Neuron (in vitro differentiated cells): ENCODE measurements around the gene CCL22.

Source experiments
- H2AFZ ChIP-seq: one replicate; pipeline ENCODE4 v1.6.1; 2013; ENCODE audit warnings: low read depth, mild to moderate bottlenecking, inconsistent platforms, low read length, moderate library complexity
- H3K27me3 ChIP-seq: one replicate; pipeline ENCODE4 v1.6.1; 2013; ENCODE audit warnings: low read length; ENCODE audit not compliant: insufficient read depth
- H3K36me3 ChIP-seq: one replicate; pipeline ENCODE4 v1.6.1; 2013; ENCODE audit warnings: low read length; ENCODE audit not compliant: insufficient read depth
- H3K4me1 ChIP-seq: one replicate; pipeline ENCODE4 v1.6.1; 2013; ENCODE audit warnings: low read length; ENCODE audit not compliant: insufficient read depth
- H3K4me3 ChIP-seq: 2 replicates; pipeline ENCODE4 v1.5.1; 2013; ENCODE audit warnings: mild to moderate bottlenecking, low read length, moderate library complexity
- H3K9me3 ChIP-seq: one replicate; pipeline ENCODE4 v1.6.1; 2013; ENCODE audit warnings: low read length

Gene CCL22

DNA sequence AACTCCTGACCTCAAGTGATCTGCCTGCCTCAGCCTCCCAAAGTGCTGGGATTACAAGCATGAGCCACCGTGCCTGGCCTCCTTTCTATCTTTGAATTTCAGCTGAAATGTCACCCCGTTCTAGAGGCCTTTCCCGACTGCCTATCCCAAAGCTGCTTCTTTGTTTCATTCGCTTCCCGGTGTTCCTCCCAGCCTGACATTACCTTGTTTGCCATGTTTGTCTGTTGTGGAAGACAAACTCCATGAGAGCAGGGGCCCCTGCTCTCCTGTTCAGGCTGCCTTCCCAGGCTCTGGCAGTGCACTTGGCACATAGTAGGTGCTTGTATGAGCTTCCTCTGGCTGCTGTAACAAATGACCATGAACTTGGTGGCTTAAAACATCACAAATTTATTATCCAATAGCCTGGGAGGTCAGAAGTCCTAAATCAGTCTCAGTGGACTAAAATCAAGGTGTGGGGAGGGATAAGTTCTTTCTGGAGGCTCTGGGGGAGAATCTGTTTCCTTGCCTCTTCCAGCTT is 2.6 kb upstream of the CCL22 start:
- no peak overlapping the region for H2AFZ ChIP-seq
- no peak overlapping the region for H3K4me3 ChIP-seq

DNA sequence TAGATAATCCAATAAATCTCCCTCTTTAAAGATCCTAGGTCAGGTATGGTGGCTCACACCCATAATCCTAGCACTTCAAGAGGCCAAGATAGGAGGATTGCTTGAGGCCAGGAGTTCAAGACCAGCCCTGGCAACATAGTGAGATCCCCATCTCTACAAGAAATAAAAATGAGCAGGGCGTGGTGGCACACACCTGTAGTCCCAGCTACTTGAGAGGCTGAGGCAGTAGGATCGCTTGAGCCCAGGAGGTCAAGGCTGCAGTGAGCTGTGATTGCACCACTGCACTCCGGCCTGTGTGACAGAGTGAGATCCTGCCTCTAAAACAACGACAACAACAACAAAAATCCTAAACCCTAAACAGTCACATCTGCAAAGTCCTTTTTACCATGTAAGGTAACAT is 2.0 kb upstream of the CCL22 start:
- no peaks in the 10 kb centered on the region for H3K36me3 ChIP-seq
- no peak overlapping the region for H3K4me3 ChIP-seq
- no peaks in the 10 kb centered on the region for H3K9me3 ChIP-seq
- H2AFZ ChIP-seq, result no peak overlapping the region
- H3K4me1 ChIP-seq, result no peaks in the 10 kb centered on the region
- H3K27me3 ChIP-seq, result peaks cover 7% of the 10 kb centered on the region

More for the DNA sequence above, 2.6 kb upstream of the CCL22 start:
- no peaks in the 10 kb centered on the region for H3K4me1 ChIP-seq
- peaks cover 3% of the 10 kb centered on the region for H3K27me3 ChIP-seq
- H3K36me3 ChIP-seq, result no peaks in the 10 kb centered on the region
- H3K9me3 ChIP-seq, result no peaks in the 10 kb centered on the region

DNA sequence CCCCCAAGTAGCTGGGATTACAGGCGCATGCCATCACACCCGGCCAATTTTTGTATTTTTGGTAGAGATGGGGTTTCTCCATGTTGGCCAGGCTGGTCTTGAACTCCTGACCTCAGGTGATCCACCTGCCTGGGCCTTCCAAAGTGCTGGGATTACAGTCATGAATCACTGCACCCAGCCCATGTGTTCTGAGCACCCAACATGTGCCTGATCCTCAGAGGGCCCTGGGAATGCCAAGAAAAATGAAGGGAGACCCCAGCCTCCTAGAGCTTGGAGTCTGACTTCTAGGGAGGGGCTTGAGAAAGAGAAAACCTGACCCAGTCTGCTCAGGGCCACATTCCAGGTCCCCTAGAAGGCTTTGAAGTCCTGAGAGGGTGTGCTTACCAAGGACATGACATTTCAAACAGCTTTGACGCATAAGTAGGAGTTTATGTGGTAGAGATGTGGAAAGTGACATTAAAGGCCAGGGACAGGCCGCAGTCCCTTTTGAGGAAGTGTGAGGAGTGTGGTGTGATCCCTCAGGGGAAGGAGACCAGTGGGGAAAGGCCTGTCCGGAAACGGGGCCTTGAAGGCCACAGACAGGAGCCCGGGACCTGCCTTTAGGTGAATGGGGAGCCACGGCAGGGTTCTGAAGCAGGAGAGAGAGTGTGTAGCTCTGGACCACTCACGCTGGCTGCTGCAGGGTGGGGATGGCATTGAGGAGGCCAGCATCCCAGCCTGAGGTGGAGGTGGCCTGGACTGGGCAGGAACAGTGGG is 1.1 kb upstream of the CCL22 start:
- H2AFZ ChIP-seq, result no peak overlapping the region
- H3K9me3 ChIP-seq, result no peaks in the 10 kb centered on the region

DNA sequence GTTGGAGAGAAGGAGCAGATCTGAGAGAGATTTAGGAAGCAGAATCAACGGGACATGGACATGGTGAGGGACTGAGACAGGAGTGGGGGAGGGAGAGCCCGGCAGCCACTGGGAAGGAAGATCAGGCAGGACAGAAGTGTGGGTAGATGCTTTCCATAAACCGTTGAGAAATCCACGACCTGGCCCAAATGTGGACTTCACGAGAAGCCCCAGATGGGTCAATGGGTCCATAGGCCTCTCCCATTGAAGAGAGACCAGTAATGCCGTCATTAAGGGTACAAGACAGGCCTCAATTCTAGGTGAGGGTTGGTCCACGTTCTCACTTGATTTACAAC is 530 bp upstream of the CCL22 start:
- peaks cover 10% of the 10 kb centered on the region for H3K27me3 ChIP-seq

More for the DNA sequence above, 1.1 kb upstream of the CCL22 start:
- H3K4me3 ChIP-seq, result no peak overlapping the region
- H3K4me1 ChIP-seq, result no peaks in the 10 kb centered on the region
- no peaks in the 10 kb centered on the region for H3K36me3 ChIP-seq
- peaks cover 7% of the 10 kb centered on the region for H3K27me3 ChIP-seq

DNA sequence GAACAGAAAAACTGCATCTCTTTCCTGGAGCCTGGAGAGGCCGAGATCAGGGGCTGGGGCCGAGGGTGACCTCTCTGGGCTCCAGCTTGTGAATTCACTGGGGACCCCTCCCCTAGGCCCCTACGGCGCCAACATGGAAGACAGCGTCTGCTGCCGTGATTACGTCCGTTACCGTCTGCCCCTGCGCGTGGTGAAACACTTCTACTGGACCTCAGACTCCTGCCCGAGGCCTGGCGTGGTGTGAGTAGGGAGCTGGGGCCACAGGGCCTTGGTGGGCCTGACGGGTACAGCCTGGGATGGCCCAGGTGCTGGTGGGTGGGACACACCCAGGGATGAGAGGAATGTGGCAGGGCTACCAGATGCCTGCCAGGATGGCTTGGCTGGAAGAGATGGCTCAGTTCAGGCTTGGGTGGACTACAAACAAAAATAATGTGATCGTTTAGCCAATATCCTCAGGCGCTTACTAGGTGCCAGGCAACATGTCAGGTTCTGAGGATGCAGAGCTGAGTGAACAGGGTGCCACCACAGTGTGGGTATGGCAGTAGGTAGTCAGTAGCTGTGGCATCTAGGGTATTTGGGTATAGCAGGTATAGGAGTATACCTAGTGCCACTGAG is 1.8 kb downstream of the CCL22 start:
- H3K27me3 ChIP-seq, result peaks cover 20% of the 10 kb centered on the region
- H2AFZ ChIP-seq, result no peak overlapping the region
- H3K4me1 ChIP-seq, result no peaks in the 10 kb centered on the region
- no peaks in the 10 kb centered on the region for H3K36me3 ChIP-seq
- no peaks in the 10 kb centered on the region for H3K9me3 ChIP-seq
- H3K4me3 ChIP-seq, result no peak overlapping the region

More for the DNA sequence above, 530 bp upstream of the CCL22 start:
- Histone ChIP-seq H3K4me3 (no peak overlapping the region), H3K9me3 (no peaks in the 10 kb centered on the region), H2AFZ (no peak overlapping the region), H3K36me3 (no peaks in the 10 kb centered on the region), H3K4me1 (no peaks in the 10 kb centered on the region)

DNA sequence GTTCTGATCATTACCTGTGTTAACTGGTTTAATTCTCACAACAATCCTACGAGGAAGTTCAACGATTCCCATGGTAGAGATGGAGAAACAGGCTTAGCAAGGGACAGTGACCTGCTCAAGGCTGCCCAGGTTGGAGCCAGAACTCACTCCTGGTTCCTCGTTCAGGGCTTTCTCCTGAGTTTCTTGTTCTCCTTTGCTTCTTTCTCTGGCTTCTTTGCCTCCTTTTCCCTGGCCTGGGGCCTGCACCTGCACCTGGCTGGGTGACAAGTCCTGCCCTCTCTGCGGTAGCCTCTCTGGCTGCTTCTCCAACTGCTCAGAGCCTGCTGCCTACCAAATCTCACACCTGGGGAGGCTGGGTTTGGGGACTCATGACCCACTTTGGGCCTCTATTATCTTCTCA is 2.8 kb downstream of the CCL22 start:
- H3K36me3 ChIP-seq, result no peaks in the 10 kb centered on the region
- H3K9me3 ChIP-seq, result no peaks in the 10 kb centered on the region
- no peak overlapping the region for H3K4me3 ChIP-seq
- H3K27me3 ChIP-seq, result peaks cover 30% of the 10 kb centered on the region
- no peak overlapping the region for H2AFZ ChIP-seq
- no peaks in the 10 kb centered on the region for H3K4me1 ChIP-seq

DNA sequence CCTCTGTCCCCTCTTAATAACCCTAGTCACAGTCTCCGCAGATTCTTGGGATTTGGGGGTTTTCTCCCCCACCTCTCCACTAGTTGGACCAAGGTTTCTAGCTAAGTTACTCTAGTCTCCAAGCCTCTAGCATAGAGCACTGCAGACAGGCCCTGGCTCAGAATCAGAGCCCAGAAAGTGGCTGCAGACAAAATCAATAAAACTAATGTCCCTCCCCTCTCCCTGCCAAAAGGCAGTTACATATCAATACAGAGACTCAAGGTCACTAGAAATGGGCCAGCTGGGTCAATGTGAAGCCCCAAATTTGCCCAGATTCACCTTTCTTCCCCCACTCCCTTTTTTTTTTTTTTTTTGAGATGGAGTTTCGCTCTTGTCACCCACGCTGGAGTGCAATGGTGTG is 5.6 kb downstream of the CCL22 start:
- H3K27me3 ChIP-seq, result peaks cover 36% of the 10 kb centered on the region
- H2AFZ ChIP-seq, result no peak overlapping the region
- H3K9me3 ChIP-seq, result no peaks in the 10 kb centered on the region
- H3K4me1 ChIP-seq, result no peaks in the 10 kb centered on the region
- no peaks in the 10 kb centered on the region for H3K36me3 ChIP-seq
- H3K4me3 ChIP-seq, result no peak overlapping the region

DNA sequence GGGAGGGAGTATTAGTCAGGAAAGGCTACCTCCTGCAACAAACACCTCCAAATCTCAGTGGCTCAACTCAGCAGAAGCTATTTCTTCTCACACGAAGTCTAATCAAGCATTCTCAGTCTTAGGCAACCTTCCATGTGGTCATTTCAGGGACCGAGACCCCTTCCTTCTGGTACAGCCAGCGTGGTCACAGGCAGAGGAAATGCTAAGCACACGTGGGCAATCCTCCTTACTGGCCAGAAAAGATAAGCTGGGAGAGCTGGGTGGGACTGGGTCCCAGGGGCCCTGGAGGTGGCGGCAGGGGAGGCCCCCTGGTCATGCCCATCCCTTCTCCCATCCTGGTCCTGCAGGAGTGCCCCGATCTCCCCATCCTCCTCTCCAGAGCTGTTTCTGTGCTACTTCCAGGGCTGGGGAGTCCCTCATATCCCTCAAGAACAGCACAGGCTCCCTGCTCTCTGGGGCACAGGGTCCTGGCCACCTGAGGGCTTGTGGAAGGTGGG is 8.0 kb downstream of the CCL22 start:
- peaks cover 3% of the 10 kb centered on the region for H3K4me1 ChIP-seq
- H3K4me3 ChIP-seq, result no peak overlapping the region
- no peaks in the 10 kb centered on the region for H3K36me3 ChIP-seq
- peaks cover 38% of the 10 kb centered on the region for H3K27me3 ChIP-seq
- no peaks in the 10 kb centered on the region for H3K9me3 ChIP-seq
- H2AFZ ChIP-seq, result no peak overlapping the region

DNA sequence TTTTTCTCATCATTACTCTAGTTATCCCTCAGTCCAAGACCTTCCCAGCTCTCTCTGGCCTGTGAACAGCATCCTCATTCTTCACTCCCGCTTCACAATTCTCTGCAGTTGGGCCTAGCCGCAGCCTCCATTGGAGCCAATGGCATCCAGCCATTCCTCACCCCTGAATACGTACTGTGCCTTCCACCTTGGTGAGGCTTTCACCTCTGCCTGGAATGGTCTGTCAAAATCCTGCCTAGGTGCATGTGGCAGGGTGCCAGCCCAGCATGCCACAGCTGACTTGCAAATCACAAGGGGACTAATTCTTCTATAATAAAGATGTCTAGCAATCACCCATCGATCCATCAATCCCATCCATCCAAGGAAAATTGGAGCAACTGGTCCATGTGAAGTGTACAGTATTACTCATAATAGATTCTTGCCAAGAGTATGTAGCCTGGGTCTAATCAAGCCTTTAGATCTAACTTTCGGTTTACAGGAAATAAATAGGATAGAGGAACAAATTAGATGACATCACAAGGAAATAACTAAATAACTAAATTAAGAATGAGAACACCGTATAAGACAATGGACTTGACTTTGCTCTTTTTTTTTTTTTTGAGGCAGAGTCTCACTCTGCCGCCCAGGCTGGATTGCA is 8.7 kb downstream of the CCL22 start:
- Histone ChIP-seq H3K4me1 (peaks cover 8% of the 10 kb centered on the region), H2AFZ (no peak overlapping the region), H3K9me3 (no peaks in the 10 kb centered on the region), H3K36me3 (no peaks in the 10 kb centered on the region), H3K4me3 (no peak overlapping the region), H3K27me3 (peaks cover 38% of the 10 kb centered on the region)

DNA sequence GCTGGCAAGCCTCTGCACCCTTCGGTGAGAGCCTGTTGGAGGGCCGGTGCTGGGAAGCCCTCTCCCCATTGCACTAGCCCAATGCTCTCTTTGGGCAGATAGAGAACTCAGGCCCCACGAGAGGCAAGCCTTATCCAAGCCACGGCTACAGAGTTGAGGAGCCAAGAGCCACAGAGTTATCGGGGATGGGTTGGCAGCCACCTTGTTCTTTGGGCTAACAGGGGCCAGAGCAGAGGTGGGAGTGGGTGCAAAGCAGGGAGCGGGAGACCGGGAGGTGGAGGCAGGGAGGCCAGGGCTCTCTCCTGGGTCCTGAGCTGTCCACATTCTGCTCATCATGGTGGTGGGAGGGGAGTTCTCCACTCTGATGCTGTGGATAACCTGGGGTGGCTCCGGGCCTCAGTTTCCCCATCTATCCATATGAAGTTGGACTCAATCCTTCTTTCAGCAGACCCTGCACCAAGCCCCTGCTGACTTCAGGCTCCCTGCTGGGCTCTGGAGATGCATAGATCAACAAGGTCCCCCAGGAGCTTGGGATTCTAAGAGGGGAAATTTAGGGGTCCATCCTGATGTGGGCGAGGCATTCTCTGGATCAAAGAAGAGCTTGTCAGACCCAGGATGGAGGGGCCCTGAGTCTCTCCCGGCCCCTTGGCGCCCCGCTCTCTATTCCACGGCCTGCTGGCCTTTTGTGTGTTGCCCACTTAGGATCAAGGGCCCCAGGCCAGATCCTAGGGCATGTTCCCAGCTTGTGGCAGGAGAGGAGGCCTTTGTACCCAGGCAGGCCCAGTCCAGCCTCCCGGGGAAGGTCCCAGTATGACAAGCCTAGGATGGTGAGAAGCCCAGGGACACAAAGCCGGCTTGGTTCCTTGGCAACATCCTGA is 13.2 kb downstream of the CCL22 start:
- no peaks in the 10 kb centered on the region for H3K36me3 ChIP-seq
- no peaks in the 10 kb centered on the region for H3K9me3 ChIP-seq
- H3K4me3 ChIP-seq, result peak overlapping the region; percentile 57
- peaks cover 11% of the 10 kb centered on the region for H3K27me3 ChIP-seq
- H2AFZ ChIP-seq, result peak overlapping the region; percentile 37
- H3K4me1 ChIP-seq, result peaks cover 25% of the 10 kb centered on the region

DNA sequence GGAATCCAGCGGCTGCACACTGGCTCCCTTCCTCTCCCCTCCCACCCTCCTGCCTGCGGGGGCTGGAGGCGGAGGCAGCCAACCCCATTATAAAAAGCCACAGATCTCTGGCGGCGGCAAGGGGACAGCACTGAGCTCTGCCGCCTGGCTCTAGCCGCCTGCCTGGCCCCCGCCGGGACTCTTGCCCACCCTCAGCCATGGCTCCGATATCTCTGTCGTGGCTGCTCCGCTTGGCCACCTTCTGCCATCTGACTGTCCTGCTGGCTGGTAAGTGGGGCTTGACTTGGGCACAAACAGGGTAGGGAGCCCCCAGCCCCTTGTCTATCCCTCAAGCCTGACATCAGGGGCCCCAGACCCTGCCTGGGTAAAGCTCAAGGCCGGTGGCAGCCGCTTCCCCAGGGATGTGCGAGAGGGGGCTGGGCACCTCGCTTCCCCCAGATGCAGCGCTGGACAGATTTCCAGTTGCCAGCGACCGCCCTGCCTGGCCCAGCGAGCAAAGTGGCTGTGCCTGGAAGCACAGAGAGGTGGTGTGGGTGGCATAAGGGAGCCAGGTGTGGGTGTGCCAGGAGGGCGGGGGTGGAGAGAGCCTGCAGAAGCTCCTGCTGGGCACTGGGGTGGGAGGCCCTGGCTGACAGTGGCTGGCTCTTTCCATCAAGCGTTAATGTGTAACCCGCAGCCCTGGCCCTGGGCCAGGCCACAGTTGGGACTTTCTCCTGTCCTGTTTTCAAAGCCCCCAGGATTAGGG is 14.0 kb downstream of the CCL22 start, which contains the start of gene CX3CL1:
Gene CX3CL1, plus strand, starts transcription at position 119 of the 745 bp plus-strand sequence. Its CDS starts 79 bp downstream, at position 198.
- no peaks in the 10 kb centered on the region for H3K36me3 ChIP-seq
- H3K4me3 ChIP-seq, result peak within 1 kb of the TSS; percentile 57
- H3K9me3 ChIP-seq, result no peaks in the 10 kb centered on the region
- peaks cover 5% of the 10 kb centered on the region for H3K27me3 ChIP-seq
- H2AFZ ChIP-seq, result peak within 1 kb of the TSS; percentile 37
- peaks cover 25% of the 10 kb centered on the region for H3K4me1 ChIP-seq
